IPS-18a (cell line): Measurements from ENCODE around the gene ATF7IP2.
"Not testable (repeated sequence)": the region's sequence is repeated elsewhere in the genome, so short reads cannot be mapped to it uniquely, and the experiment has no call there.

Experiments
- H3K27ac ChIP-seq: one replicate; pipeline ENCODE4 v1.5.1; 2013; ENCODE audit warnings: low read length
- H3K27me3 ChIP-seq: one replicate; pipeline ENCODE4 v1.6.1; 2013; ENCODE audit warnings: mild to moderate bottlenecking, low read length; ENCODE audit not compliant: control insufficient read depth, insufficient read depth
- H3K36me3 ChIP-seq: one replicate; pipeline ENCODE4 v1.6.1; 2013; ENCODE audit warnings: low read depth, low read length; ENCODE audit not compliant: control insufficient read depth
- H3K4me1 ChIP-seq: one replicate; pipeline ENCODE4 v1.6.1; 2013; ENCODE audit warnings: low read depth, low read length; ENCODE audit not compliant: control insufficient read depth
- H3K4me3 ChIP-seq: one replicate; pipeline ENCODE4 v1.5.1; 2013; ENCODE audit warnings: low read length
- H3K9ac ChIP-seq: one replicate; pipeline ENCODE4 v1.6.1; 2013; ENCODE audit warnings: mild to moderate bottlenecking, low read length, moderate library complexity
- H3K9me3 ChIP-seq: one replicate; pipeline ENCODE4 v1.6.1; 2013; ENCODE audit warnings: low read depth, low read length; ENCODE audit not compliant: control insufficient read depth

The ATF7IP2 gene

GRCh38 chr16:10466313-10466712, 80.5 kb downstream of the ATF7IP2 start:
- Histone ChIP-seq H3K27ac (no peak overlapping the region), H3K36me3 (no peaks in the 10 kb centered on the region), H3K9ac (no peak overlapping the region), H3K4me3 (no peak overlapping the region), H3K9me3 (no peaks in the 10 kb centered on the region), H3K4me1 (no peaks in the 10 kb centered on the region), H3K27me3 (no peaks in the 10 kb centered on the region)

- no peaks in the 10 kb centered on the region for H3K27me3 ChIP-seq
- no peaks in the 10 kb centered on the region for H3K36me3 ChIP-seq
- H3K9ac ChIP-seq, result no peak overlapping the region
- no peak overlapping the region for H3K27ac ChIP-seq
- H3K4me3 ChIP-seq, result no peak overlapping the region
- H3K4me1 ChIP-seq, result no peaks in the 10 kb centered on the region
- H3K9me3 ChIP-seq, result no peaks in the 10 kb centered on the region
Measured at GRCh38 chr16:10466861-10467260, 81.0 kb downstream of the ATF7IP2 start.

- not testable (repeated sequence) for H3K9ac ChIP-seq, H3K9me3 ChIP-seq, H3K27me3 ChIP-seq, H3K27ac ChIP-seq, H3K4me1 ChIP-seq, H3K4me3 ChIP-seq
- H3K36me3 ChIP-seq, result peaks cover 18% of the 10 kb centered on the region
Measured at GRCh38 chr16:10476636-10477035, 90.8 kb downstream of the ATF7IP2 start.

- Histone ChIP-seq H3K27ac (no peak overlapping the region), H3K9me3 (no peaks in the 10 kb centered on the region), H3K4me3 (no peak overlapping the region), H3K27me3 (no peaks in the 10 kb centered on the region), H3K36me3 (peaks cover 3% of the 10 kb centered on the region), H3K9ac (no peak overlapping the region), H3K4me1 (no peaks in the 10 kb centered on the region)
Measured at GRCh38 chr16:10480151-10480550, 94.3 kb downstream of the ATF7IP2 start.

GRCh38 chr16:10485159-10485558, 99.3 kb downstream of the ATF7IP2 start:
- H3K27ac ChIP-seq, result no peak overlapping the region
- H3K9me3 ChIP-seq, result no peaks in the 10 kb centered on the region
- H3K4me3 ChIP-seq, result no peak overlapping the region
- H3K27me3 ChIP-seq, result no peaks in the 10 kb centered on the region
- H3K36me3 ChIP-seq, result no peaks in the 10 kb centered on the region
- H3K9ac ChIP-seq, result no peak overlapping the region
- H3K4me1 ChIP-seq, result no peaks in the 10 kb centered on the region

GRCh38 chr16:10485698-10486382, 100.0 kb downstream of the ATF7IP2 start:
- H3K27ac ChIP-seq, result no peak overlapping the region
- H3K4me3 ChIP-seq, result no peak overlapping the region
- no peaks in the 10 kb centered on the region for H3K9me3 ChIP-seq
- no peak overlapping the region for H3K9ac ChIP-seq
- H3K36me3 ChIP-seq, result no peaks in the 10 kb centered on the region
- H3K27me3 ChIP-seq, result no peaks in the 10 kb centered on the region
- no peaks in the 10 kb centered on the region for H3K4me1 ChIP-seq

GRCh38 chr16:10490141-10490540, 104.3 kb downstream of the ATF7IP2 start:
- Histone ChIP-seq H3K27me3 (no peaks in the 10 kb centered on the region), H3K27ac (no peak overlapping the region), H3K4me1 (no peaks in the 10 kb centered on the region), H3K9me3 (peaks cover 5% of the 10 kb centered on the region), H3K4me3 (no peak overlapping the region), H3K36me3 (no peaks in the 10 kb centered on the region), H3K9ac (no peak overlapping the region)

GRCh38 chr16:10493276-10493675, 107.4 kb downstream of the ATF7IP2 start:
- Histone ChIP-seq H3K9ac (no peak overlapping the region), H3K9me3 (peaks cover 7% of the 10 kb centered on the region), H3K4me3 (no peak overlapping the region)

GRCh38 chr16:10494343-10495030, 108.6 kb downstream of the ATF7IP2 start:
- Histone ChIP-seq H3K27me3 (no peaks in the 10 kb centered on the region), H3K9ac (no peak overlapping the region), H3K27ac (no peak overlapping the region), H3K36me3 (no peaks in the 10 kb centered on the region), H3K9me3 (peaks cover 7% of the 10 kb centered on the region), H3K4me1 (no peaks in the 10 kb centered on the region), H3K4me3 (no peak overlapping the region)

More at GRCh38 chr16:10493276-10493675, 107.4 kb downstream of the ATF7IP2 start:
- H3K27me3 ChIP-seq, result no peaks in the 10 kb centered on the region
- no peak overlapping the region for H3K27ac ChIP-seq
- no peaks in the 10 kb centered on the region for H3K36me3 ChIP-seq
- H3K4me1 ChIP-seq, result no peaks in the 10 kb centered on the region

GRCh38 chr16:10495031-10495345, 109.1 kb downstream of the ATF7IP2 start:
- H3K9me3 ChIP-seq, result peaks cover 7% of the 10 kb centered on the region
- H3K4me3 ChIP-seq, result no peak overlapping the region

GRCh38 chr16:10497132-10498101, 111.6 kb downstream of the ATF7IP2 start:
- H3K4me1 ChIP-seq, result no peaks in the 10 kb centered on the region

More at GRCh38 chr16:10495031-10495345, 109.1 kb downstream of the ATF7IP2 start:
- H3K9ac ChIP-seq, result no peak overlapping the region
- H3K4me1 ChIP-seq, result no peaks in the 10 kb centered on the region
- no peaks in the 10 kb centered on the region for H3K27me3 ChIP-seq
- no peaks in the 10 kb centered on the region for H3K36me3 ChIP-seq
- no peak overlapping the region for H3K27ac ChIP-seq

More at GRCh38 chr16:10497132-10498101, 111.6 kb downstream of the ATF7IP2 start:
- H3K4me3 ChIP-seq, result no peak overlapping the region
- H3K9me3 ChIP-seq, result peaks cover 7% of the 10 kb centered on the region
- H3K36me3 ChIP-seq, result no peaks in the 10 kb centered on the region
- H3K9ac ChIP-seq, result no peak overlapping the region
- H3K27ac ChIP-seq, result no peak overlapping the region
- no peaks in the 10 kb centered on the region for H3K27me3 ChIP-seq
